ENCODE data around the gene PSEN1. TPM values are rescaled to one million over a fixed set of nuclear protein-coding genes. Genes with fewer than 3 reads are reported as not detected.
A peak's percentile ranks its signal among the peaks of the same experiment; 100 is the strongest.

PSEN1 gene
- total and polyA plus RNA-seq, 10 of the 15 experiments (the other 5 are each of a cell fraction or from before 2014, with no cell fraction given) = 8.9 to 32.3 (median 21.8) TPM

- Histone ChIP-seq H2AFZ (ENCODE audit: control insufficient read depth, low read depth, low read length) (no peak overlapping the region), H3K27me3 (replicated peaks in 1 of 2; ENCODE audit: control insufficient read depth in 2 of 2, insufficient read depth in 2 of 2, low read length in 1 of 2) (peaks cover 8 to 26% of the 10 kb centered on the region in 2 experiments), H3K4me2 (ENCODE audit: control insufficient read depth, insufficient read depth) (no peak overlapping the region), H3K27ac (ENCODE audit: control insufficient read depth, insufficient read depth) (no peak overlapping the region), H3K36me3 (ENCODE audit: control insufficient read depth in 2 of 2, insufficient read depth in 2 of 2, low read length in 1 of 2) (no peaks in the 10 kb centered on the region), H3K9me3 (replicated peaks; ENCODE audit: control insufficient read depth, insufficient read depth, low read length) (no peaks in the 10 kb centered on the region; the same call in 2 of the 3 replicates), H4K20me1 (ENCODE audit: control insufficient read depth, insufficient read depth) (0 out of 2 replicates have a peak, but pooled peaks cover 4% of the 10 kb centered on the region), H3K4me1 (ENCODE audit: control insufficient read depth, insufficient read depth, low read length) (peaks cover 47% of the 10 kb centered on the region), H3K79me2 (ENCODE audit: control insufficient read depth, insufficient read depth, low read length) (no peaks in the 10 kb centered on the region), H3K4me3 (no peak overlapping the region), H3K9ac (ENCODE audit: control insufficient read depth, insufficient read depth, low read length) (no peak overlapping the region)
- intact Hi-C loops (cut with micrococcal nuclease; ENCODE audit: unreplicated experiment) (no loop called here), in situ Hi-C loops (cut with MboI) (no loop called here)
- ATAC-seq (no peak), DNase-seq (ENCODE audit: low read depth, low spot score) (no peak), FAIRE-seq (no peak)
- SMC1A ChIA-PET (ENCODE audit: uncharacterized antibody, unreplicated experiment) = interaction anchor here (1.1 to 2.0 kb wide), 2 partner anchors 16 to 50 kb away, joined by 3 to 8 read pairs; no protein-coding TSS in a partner anchor
- CTCF ChIA-PET = interaction anchor here (0.7 to 1.1 kb wide), 2 partner anchors 15 to 232 kb away, joined by 4 read pairs; no protein-coding TSS in a partner anchor
- TF ChIP-seq BHLHE40 (IDR thresholded peaks at IDR 0.05; ENCODE audit: borderline replicate concordance in 1 of 2, low read depth in 2 of 2, low read length in 1 of 2) = peak in 1 of 2 experiments; percentile 7; a peak in 1 of 4 replicates
- no peak for TF ChIP-seq ZNF384 (IDR thresholded peaks at IDR 0.05; ENCODE audit: borderline replicate concordance, low read depth, low read length)
- TF ChIP-seq PAX8 (IDR thresholded peaks at IDR 0.05) = no peak
- no peak for TF ChIP-seq TBL1XR1 (IDR thresholded peaks at IDR 0.05; ENCODE audit: low read depth, low read length)
- no peak for TF ChIP-seq TARDBP (IDR thresholded peaks at IDR 0.05; ENCODE audit: borderline replicate concordance)
- peak; percentile 93 for TF ChIP-seq SUZ12 (IDR thresholded peaks at IDR 0.05; ENCODE audit: unreplicated experiment)
- TF ChIP-seq, protein P1, sequence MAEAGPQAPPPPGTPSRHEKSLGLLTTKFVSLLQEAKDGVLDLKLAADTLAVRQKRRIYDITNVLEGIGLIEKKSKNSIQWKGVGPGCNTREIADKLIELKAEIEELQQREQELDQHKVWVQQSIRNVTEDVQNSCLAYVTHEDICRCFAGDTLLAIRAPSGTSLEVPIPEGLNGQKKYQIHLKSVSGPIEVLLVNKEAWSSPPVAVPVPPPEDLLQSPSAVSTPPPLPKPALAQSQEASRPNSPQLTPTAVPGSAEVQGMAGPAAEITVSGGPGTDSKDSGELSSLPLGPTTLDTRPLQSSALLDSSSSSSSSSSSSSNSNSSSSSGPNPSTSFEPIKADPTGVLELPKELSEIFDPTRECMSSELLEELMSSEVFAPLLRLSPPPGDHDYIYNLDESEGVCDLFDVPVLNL (IDR thresholded peaks at IDR 0.05; ENCODE audit: low read depth, low read length) = no peak
- WGBS (ENCODE audit: insufficient coverage, insufficient replicate concordance, low lambda C conversion rate, missing lambda C conversion rate) = 37% methylated on average over 46 of the region's 48 CpGs
- BruUV-seq (replicated peaks) = no TSS peak
- RAD21 ChIA-PET (ENCODE audit: unreplicated experiment) = interaction anchor here (0.8 kb wide), 1 partner anchor 51 kb away, joined by 3 read pairs; no protein-coding TSS in a partner anchor
- POLR2A ChIA-PET = interaction anchor here (1.3 to 1.4 kb wide), 2 partner anchors 17 to 47 kb away, joined by 3 to 4 read pairs; no protein-coding TSS in a partner anchor
Observed at GRCh38 chr14:73239393-73240241, 103.3 kb downstream of the PSEN1 start.

All from GM12878 (cell line).